ENCODE data around the gene PPM1F.
"Not testable (repeated sequence)": the region's sequence is repeated elsewhere in the genome, so short reads cannot be mapped to it uniquely, and the experiment has no call there.

Gene PPM1F

DNA sequence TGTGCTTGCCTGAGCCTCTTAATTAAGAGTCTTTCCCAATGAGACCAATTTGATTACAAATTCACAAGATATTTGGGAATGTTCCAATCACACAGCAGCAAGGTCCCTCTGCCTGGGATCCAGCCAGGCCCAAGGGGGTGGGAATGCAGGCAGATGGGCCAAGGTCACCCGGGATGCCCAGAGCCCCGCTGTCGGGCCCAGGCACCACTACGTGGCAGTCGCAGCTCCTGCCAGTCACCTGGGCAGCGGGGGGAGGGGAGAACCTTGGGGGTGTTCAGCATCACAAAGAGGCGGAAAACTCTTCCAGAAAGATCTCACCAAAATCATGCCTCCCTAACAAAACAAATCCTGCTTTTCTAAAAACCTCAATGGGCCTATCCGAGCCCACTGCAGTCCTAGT is 30.9 kb downstream of the PPM1F start:
- DNase-seq (ENCODE audit: extremely low read depth in 1 of 2, low read depth in 1 of 2), result no peak

GRCh38 chr22:21921184-21921721 is 31.4 kb downstream of the PPM1F start:
- DNase-seq (ENCODE audit: extremely low read depth in 1 of 2, low read depth in 1 of 2), result no peak

GRCh38 chr22:21920341-21921183 is 32.1 kb downstream of the PPM1F start:
- no peak for DNase-seq (ENCODE audit: extremely low read depth in 1 of 2, low read depth in 1 of 2)

GRCh38 chr22:21919526-21920307 is 32.9 kb downstream of the PPM1F start:
- DNase-seq (ENCODE audit: extremely low read depth in 1 of 2, low read depth in 1 of 2), result no peak

DNA sequence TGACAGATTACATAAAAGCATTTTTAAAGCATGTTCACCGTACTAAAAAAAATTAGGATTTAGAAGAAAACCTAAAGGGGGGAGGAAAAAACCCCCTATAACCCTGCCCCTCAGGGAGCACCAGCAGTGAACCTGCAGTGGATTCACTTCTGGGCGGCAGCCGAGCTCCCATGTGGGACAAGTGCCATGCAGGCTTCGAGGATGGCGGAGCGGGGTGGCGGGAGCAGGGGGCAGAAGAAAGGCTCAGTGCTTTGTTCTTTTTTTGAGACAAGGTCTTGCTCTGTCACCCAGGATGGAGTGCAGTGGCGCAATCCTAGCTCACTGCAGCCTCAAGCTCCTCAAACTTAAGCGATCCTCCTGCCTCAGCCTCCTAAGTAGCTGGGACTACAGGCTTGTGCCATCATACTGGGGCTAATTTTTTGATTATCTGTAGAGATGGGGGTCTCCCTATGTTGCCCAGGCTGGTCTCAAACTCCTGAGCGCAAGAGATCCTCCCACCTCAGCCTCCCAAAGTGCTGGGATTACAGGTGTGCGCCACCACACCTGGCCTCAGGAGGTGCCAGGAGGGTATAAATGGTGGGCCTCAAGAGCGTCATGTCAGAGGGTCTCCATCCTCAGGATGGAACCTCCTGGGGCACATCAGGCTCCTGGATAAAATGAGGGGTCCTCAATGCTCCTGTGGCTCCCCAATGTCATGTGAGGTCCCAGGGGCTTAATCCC is 34.0 kb downstream of the PPM1F start:
- no peak for DNase-seq (ENCODE audit: extremely low read depth in 1 of 2, low read depth in 1 of 2)

- DNase-seq (ENCODE audit: extremely low read depth in 1 of 2, low read depth in 1 of 2), result no peak
Observed at GRCh38 chr22:21917959-21918261, 34.7 kb downstream of the PPM1F start.

- DNase-seq (ENCODE audit: extremely low read depth in 1 of 2, low read depth in 1 of 2), result no peak
Observed at GRCh38 chr22:21917181-21917958, 35.3 kb downstream of the PPM1F start.

- no peak for DNase-seq (ENCODE audit: extremely low read depth in 1 of 2, low read depth in 1 of 2)
Observed at GRCh38 chr22:21916309-21916918, 36.2 kb downstream of the PPM1F start.

GRCh38 chr22:21915624-21916308 is 36.9 kb downstream of the PPM1F start:
- DNase-seq (ENCODE audit: extremely low read depth in 1 of 2, low read depth in 1 of 2), result no peak

- DNase-seq (ENCODE audit: extremely low read depth in 1 of 2, low read depth in 1 of 2), result not testable (repeated sequence)
Observed at GRCh38 chr22:21914033-21914642, 38.5 kb downstream of the PPM1F start.

DNA sequence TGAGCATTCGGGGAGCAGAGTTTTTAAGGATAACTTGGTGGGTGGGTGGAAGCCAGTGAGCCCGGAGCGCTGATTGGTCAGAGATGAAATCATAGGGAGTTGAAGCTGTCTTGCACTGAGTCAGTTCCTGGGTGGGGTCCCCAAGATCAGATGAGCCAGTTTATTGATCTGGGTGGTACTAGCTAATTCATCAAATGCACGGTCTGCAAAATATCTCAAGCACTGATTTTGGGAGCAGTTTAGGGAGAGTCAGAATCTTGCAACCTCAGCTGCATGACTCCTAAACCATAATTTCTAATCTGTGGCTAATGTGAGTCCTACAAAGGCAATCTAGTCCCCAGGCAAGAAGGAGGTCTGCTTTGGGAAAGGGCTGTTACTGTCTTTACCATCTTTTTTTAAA is 42.3 kb downstream of the PPM1F start:
- not testable (repeated sequence) for DNase-seq (ENCODE audit: extremely low read depth in 1 of 2, low read depth in 1 of 2)

- DNase-seq (ENCODE audit: extremely low read depth in 1 of 2, low read depth in 1 of 2), result no peak
Observed at GRCh38 chr22:21909871-21910270, 42.8 kb downstream of the PPM1F start.

DNA sequence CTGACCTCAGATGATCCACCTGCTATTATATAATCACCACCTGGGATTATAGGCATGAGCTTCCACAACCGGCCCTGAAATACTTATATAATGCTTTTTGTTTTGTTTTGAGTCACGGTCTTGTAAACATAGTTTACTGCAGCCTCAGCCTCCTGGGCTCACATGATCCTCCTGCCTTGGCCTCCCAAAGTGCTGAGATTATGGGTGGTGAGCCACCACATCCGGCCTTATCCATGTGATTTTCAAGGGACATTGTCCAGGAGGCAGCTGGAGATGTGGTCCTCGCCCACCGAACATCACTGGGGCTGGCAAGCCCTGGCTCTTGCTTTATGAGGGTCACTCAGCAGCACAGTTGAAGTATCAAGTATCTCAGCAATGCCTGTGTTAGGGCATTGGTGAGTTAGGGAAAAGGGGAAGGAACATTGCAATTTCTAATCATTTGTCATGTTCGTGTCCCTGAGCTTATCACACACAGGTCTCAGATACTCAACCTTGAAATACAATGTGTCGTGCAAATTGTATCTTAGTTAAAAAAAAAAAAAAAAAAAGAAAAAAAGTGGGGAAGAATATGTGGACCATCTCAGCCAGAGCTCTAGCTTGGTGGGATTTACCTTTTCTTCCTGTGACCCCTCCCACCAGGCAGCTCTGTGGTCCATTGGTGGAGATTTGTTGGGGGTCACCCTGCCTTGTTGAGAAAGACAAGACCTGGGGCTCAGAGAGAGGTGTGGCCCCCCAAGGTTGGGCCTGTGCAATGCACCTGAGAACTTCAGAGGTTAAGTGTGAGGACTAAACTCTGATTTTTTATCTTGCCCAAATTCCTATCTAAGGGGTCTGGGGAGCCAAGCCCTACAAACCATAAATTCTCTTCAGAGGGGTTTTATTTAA is 44.8 kb downstream of the PPM1F start:
- no peak for DNase-seq (ENCODE audit: extremely low read depth in 1 of 2, low read depth in 1 of 2)

- DNase-seq (ENCODE audit: extremely low read depth in 1 of 2, low read depth in 1 of 2), result not testable (repeated sequence)
Observed at GRCh38 chr22:21905234-21905633, 47.4 kb downstream of the PPM1F start.

DNA sequence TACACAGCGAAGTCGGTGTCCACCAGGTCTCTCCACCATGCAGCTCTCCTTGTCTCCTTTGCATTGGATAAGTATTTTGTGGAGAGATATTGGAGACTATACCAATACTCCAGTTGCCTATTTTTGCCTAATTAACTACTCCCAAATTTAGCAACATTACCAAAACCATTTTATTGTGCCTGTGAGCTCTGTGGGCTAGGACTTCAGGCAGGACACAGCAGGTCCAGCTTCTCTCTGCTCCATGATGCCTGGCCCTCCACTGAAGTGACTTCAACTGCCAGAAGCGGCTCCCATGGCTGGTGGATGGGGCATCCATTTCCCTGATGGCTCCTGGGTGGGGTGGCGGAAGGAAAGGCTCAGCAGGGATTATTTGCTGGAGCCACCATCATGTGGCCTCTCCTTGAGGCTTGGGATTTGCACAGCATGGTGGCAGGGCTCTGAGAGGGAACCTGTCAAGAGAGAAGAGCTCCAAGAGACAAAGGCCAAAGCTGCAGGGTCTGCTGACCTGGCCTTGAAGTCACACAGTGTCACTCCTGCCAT is 48.3 kb downstream of the PPM1F start:
- DNase-seq (ENCODE audit: extremely low read depth in 1 of 2, low read depth in 1 of 2), result no peak

DNA sequence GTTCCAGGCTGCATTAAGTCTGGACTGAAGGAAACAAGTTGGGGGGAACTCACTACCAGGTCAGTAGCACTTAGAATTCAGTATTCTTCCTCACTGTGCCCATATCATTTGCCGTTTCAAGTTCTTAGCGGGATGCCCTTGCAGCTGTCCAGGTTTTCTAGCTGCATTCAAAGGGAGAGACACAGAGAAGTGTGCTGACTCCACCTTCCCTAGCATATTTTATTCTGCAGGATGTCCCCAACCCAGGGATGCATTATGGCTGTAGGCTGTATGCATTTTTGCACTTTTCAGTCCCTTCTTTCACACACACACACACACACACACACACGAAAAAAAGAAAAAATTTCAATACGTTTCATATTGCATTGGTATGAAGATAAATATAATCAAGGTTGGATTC is 49.4 kb downstream of the PPM1F start:
- DNase-seq (ENCODE audit: extremely low read depth in 1 of 2, low read depth in 1 of 2), result no peak

DNA sequence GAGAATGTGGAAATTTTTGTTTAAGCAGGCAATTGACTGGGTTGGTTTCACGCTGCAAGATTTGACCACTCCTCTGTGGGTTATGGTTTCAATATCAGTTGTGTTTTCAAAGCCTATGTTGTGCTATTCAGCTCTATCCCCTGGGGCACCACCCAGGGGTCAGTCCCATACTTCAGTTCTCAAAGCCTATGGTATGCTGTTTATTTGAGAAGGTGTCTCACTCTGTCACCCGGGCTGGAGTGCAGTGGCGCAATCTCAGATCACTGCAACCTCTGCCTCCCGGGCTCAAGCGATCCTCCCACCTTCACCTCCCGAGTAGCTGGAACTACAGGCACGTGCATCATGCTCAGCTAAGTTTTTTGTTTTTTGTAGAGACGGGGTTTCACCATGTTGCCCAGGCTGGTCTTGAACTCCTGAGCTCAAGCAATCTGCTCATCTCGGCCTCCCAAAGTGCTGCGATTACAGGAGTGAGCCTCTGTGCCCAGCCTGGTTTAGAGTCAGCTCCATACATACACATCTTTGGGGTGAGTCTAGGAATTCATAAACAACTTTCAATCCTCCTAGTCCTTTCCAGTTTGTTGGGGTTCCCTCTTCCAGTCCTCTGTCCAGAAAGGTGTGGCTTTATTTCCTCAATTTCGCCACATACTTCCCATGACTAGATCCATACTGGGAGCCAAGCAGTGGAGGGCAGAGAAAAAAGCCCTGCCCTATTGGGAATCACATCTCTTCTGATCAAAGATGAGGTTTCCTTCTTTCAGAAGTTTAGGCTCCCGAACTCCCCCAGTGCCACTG is 50.2 kb downstream of the PPM1F start:
- no peak for DNase-seq (ENCODE audit: extremely low read depth in 1 of 2, low read depth in 1 of 2)

Measured in activated CD8-positive, alpha-beta memory T cell treated with anti-CD3 and anti-CD28 coated beads for 1 hour (primary cell).